ENCODE measurements around the gene LINC00237. TPM values are rescaled to one million over a fixed set of nuclear protein-coding genes. Genes with fewer than 3 reads are reported as not detected.

LINC00237 gene
- total and polyA plus RNA-seq, 2 experiments from 2014 or later, result 0.31 to 2.0 TPM

DNA sequence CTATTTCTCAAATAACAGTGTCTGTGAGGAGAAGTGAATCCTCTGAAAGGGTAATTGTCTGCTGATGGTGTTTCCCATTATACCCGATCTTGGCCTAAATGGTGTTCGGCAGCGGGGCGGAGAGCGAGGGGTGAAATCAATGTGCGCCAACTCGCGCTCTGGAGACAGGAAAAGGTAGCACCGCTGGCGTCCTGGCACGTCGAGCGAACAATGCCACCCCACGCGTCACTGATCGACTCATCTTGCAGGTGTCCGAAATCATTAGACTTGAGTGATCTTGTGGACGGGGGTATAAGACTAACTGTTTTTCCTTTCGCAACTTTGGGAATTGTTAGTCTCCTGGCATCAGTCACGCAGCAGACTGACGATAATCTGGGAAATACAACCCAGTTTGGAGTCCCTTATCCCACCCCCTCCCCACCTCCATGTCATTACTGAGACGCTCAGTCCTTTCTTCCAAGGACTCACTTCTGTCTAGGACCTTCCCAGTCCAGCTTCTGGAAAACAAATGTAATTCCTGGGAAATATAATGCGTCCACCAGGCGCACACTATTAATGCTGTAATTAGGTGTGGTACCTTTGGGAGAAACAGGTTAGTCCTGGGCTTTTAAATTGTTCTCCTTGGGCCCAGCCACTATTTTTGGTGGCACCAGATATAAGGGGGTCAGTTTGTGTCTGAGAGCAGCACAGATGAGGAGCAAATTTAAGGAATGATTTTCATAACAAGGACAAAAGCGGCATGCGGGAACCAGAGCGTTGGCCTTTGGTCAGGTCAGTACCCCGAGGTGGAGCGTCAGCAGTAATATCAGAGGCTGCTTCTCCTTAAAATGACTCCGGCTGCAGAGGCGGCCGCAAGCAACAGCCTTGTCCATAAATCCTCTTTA, 2.3 kb downstream of the LINC00237 start:
- no peaks in the 10 kb centered on the region for H4K20me1 ChIP-seq (replicated peaks; ENCODE audit: insufficient read depth)
- H3K27me3 Mint-ChIP-seq (ENCODE audit: insufficient read depth, low read depth, poor library complexity), result peaks cover 93% of the 10 kb centered on the region
- H3K4me3 Mint-ChIP-seq, result peak overlapping the region; percentile 77
- no peak for TF ChIP-seq ZNF114 (CRISPR knock-in tag; IDR thresholded peaks at IDR 0.05)
- no peak for TF ChIP-seq JUNB (IDR thresholded peaks at IDR 0.05; ENCODE audit: unreplicated experiment)
- TF ChIP-seq CREB1 (CRISPR knock-in tag; IDR thresholded peaks at IDR 0.05; ENCODE audit: low read depth), result peak; percentile 34; the same call in 1 of the 2 replicates
- peak; percentile 47 for TF ChIP-seq EZH2 (IDR thresholded peaks at IDR 0.05; ENCODE audit: low read depth, unreplicated experiment)
- H3K9me2 ChIP-seq (ENCODE audit: insufficient read depth), result no peaks in the 10 kb centered on the region
- peak overlapping the region; percentile 67 for H3K4me3 ChIP-seq
- H3K4me1 ChIP-seq (ENCODE audit: insufficient read depth), result peaks cover 47% of the 10 kb centered on the region
- peak; percentile 65 for DNase-seq (ENCODE audit: low spot score)
- H2AFZ ChIP-seq, result no peak overlapping the region; the same call in 1 of the 2 replicates
- no peak overlapping the region for H3K27ac Mint-ChIP-seq
- no peak overlapping the region for H3K27ac ChIP-seq (ENCODE audit: low read depth)
- no peaks in the 10 kb centered on the region for H3K36me3 ChIP-seq (ENCODE audit: insufficient read depth)
- H3K4me1 Mint-ChIP-seq, result peaks cover 46% of the 10 kb centered on the region
- H3K36me3 Mint-ChIP-seq (ENCODE audit: low read depth), result no peaks in the 10 kb centered on the region; the same call in 2 of the 3 replicates
- no peak for ATAC-seq
- H3F3A ChIP-seq (replicated peaks; ENCODE audit: low read depth), result peaks cover 10% of the 10 kb centered on the region
- peak overlapping the region; percentile 90 for H3K4me2 ChIP-seq
- peaks cover 100% of the 10 kb centered on the region for H3K27me3 ChIP-seq (ENCODE audit: insufficient read depth)
- no peaks in the 10 kb centered on the region; the same call in 1 of the 2 replicates for H3K79me2 ChIP-seq (replicated peaks; ENCODE audit: insufficient read depth)
- H3K9me3 Mint-ChIP-seq, result no peaks in the 10 kb centered on the region

DNA sequence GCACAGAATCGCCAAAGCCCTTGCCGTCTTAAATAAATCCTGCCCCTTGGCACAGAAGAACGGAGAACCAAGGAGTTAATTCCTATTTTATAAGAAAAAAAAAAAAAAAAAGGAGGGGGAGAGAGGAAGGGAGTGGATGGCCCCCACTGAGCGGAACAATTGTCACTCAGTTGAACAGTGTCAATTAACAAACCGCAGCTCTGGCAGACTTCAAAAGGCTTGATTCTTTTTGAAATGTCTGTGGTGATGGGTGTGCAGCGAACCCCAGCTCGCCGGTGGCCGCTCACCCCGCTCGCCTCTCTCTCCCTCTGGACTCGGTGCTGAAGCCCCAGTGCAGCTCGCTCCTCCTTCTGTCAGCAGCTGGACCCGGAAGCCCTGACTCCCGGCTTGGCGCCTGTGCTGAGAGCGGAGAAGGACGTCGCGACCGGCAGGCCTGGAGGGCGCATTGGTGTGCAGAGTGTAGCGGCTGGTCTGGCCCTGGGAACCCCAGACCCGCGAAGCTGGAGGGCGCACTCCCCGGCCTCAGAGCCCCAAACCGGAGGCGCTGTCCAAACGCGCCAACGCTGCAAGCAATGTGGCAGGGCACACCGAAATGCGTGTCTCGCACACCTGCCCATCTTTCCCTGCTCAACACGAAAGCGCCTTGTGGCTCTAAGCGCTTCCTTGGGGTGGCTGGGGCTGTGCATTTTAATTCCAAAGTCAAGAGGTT, 3.4 kb downstream of the LINC00237 start:
- H3K27ac ChIP-seq (ENCODE audit: low read depth), result no peak overlapping the region
- H3K27me3 Mint-ChIP-seq (ENCODE audit: insufficient read depth, low read depth, poor library complexity), result peaks cover 98% of the 10 kb centered on the region
- ATAC-seq, result peak; percentile 12

More for the DNA sequence above, 3.4 kb downstream of the LINC00237 start:
- peak overlapping the region; percentile 90 for H2AFZ ChIP-seq
- DNase-seq (ENCODE audit: low spot score), result peak; percentile 81
- no peak overlapping the region for H3K27ac Mint-ChIP-seq
- H3F3A ChIP-seq (replicated peaks; ENCODE audit: low read depth), result peaks cover 10% of the 10 kb centered on the region
- 0 out of 2 replicates have a peak, but pooled peaks cover 3% of the 10 kb centered on the region for H4K20me1 ChIP-seq (replicated peaks; ENCODE audit: insufficient read depth)
- H3K4me2 ChIP-seq, result peak overlapping the region; percentile 90
- H3K36me3 Mint-ChIP-seq (ENCODE audit: low read depth), result no peaks in the 10 kb centered on the region; the same call in 2 of the 3 replicates
- H3K36me3 ChIP-seq (ENCODE audit: insufficient read depth), result no peaks in the 10 kb centered on the region
- H3K4me3 Mint-ChIP-seq, result peak overlapping the region; percentile 77
- peaks cover 56% of the 10 kb centered on the region for H3K4me1 Mint-ChIP-seq
- peaks cover 57% of the 10 kb centered on the region for H3K4me1 ChIP-seq (ENCODE audit: insufficient read depth)
- no peaks in the 10 kb centered on the region for H3K9me2 ChIP-seq (ENCODE audit: insufficient read depth)
- H3K4me3 ChIP-seq, result peak overlapping the region; percentile 67
- no peaks in the 10 kb centered on the region for H3K9me3 Mint-ChIP-seq
- H3K79me2 ChIP-seq (replicated peaks; ENCODE audit: insufficient read depth), result no peaks in the 10 kb centered on the region; the same call in 1 of the 2 replicates
- peaks cover 100% of the 10 kb centered on the region for H3K27me3 ChIP-seq (ENCODE audit: insufficient read depth)
- TF ChIP-seq, protein P1, sequence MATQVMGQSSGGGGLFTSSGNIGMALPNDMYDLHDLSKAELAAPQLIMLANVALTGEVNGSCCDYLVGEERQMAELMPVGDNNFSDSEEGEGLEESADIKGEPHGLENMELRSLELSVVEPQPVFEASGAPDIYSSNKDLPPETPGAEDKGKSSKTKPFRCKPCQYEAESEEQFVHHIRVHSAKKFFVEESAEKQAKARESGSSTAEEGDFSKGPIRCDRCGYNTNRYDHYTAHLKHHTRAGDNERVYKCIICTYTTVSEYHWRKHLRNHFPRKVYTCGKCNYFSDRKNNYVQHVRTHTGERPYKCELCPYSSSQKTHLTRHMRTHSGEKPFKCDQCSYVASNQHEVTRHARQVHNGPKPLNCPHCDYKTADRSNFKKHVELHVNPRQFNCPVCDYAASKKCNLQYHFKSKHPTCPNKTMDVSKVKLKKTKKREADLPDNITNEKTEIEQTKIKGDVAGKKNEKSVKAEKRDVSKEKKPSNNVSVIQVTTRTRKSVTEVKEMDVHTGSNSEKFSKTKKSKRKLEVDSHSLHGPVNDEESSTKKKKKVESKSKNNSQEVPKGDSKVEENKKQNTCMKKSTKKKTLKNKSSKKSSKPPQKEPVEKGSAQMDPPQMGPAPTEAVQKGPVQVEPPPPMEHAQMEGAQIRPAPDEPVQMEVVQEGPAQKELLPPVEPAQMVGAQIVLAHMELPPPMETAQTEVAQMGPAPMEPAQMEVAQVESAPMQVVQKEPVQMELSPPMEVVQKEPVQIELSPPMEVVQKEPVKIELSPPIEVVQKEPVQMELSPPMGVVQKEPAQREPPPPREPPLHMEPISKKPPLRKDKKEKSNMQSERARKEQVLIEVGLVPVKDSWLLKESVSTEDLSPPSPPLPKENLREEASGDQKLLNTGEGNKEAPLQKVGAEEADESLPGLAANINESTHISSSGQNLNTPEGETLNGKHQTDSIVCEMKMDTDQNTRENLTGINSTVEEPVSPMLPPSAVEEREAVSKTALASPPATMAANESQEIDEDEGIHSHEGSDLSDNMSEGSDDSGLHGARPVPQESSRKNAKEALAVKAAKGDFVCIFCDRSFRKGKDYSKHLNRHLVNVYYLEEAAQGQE (IDR thresholded peaks at IDR 0.05; ENCODE audit: unreplicated experiment), result peak; percentile 62
- no peak for TF ChIP-seq ZNF331 (CRISPR knock-in tag; IDR thresholded peaks at IDR 0.05; ENCODE audit: low read depth)

All from GM23338 (cell line).